Hematopoietic multipotent progenitor cell treated with erythropoietin and hydrocortisone succinate and interleukin-3 and kit ligand, for 17 days (in vitro differentiated cells): Measurements from ENCODE around the gene DGAT2L6.

Experiments
- DNase-seq: peaks from one replicate; pipeline ENCODE4 v3.0.0-alpha.2; 2015; ENCODE audit warnings: low spot score

The DGAT2L6 gene, protein sequence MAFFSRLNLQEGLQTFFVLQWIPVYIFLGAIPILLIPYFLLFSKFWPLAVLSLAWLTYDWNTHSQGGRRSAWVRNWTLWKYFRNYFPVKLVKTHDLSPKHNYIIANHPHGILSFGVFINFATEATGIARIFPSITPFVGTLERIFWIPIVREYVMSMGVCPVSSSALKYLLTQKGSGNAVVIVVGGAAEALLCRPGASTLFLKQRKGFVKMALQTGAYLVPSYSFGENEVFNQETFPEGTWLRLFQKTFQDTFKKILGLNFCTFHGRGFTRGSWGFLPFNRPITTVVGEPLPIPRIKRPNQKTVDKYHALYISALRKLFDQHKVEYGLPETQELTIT

DNA sequence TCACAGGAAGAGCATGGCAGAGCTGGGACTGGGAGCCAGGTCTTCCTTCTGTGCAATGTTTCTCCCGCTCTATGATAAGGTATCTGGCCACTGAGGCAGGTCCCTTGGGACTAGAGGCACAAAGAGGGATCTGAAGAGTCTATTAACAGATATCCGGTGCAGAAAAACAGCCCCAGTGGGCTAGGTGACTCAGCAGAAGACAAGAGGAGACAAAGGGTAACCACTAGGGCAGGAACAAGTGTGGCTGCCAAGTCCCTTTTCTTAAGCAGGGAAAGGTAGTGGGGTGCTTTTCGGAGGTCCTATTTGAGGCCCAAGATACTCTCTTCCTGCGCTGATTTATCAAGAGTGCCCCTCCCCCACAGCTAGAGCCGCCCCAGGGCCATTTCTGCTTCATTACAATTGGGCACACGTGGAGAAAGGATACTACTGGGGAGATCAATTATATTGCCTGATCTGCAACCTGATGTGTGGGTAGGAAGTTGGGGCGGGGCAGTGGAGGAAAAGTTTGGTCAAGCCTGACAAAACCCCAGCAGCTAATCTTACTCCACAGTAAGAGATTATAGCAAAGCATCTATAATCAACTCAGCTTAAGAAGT, at the start of gene DGAT2L6:
Gene DGAT2L6 (plus strand): TSS at position 546 of the 596 bp plus-strand sequence. CDS start 100 bp downstream, outside the sequence.
- no peak for DNase-seq

GRCh38 chrX:70128071-70128470, 49.2 kb upstream of the DGAT2L6 start:
- no peak for DNase-seq

- no peak for DNase-seq
Measured at GRCh38 chrX:70129816-70130215, 47.5 kb upstream of the DGAT2L6 start.

- DNase-seq: no peak
Measured at GRCh38 chrX:70132224-70132623, 45.1 kb upstream of the DGAT2L6 start.

DNA sequence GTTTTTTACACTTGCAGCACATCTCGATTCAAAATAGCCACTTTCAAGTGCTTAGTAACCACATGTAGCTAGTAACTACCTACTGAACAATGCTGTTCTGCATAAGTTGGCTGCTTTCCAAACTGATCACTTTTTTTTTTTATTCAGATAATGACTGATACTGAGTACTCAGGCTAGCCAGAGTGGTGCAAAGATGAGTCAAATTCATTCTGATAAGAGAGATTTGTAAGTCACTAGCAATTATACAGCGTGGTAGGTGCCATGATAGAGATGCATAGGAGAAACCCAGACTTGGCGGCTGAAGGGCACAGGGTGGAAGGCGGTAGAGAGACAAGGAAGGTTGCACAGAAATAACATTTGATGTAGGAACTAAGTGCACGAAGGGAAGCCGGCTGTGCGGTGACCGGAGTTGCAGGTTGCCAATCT, 44.4 kb upstream of the DGAT2L6 start:
- peak; percentile 22 for DNase-seq

DNA sequence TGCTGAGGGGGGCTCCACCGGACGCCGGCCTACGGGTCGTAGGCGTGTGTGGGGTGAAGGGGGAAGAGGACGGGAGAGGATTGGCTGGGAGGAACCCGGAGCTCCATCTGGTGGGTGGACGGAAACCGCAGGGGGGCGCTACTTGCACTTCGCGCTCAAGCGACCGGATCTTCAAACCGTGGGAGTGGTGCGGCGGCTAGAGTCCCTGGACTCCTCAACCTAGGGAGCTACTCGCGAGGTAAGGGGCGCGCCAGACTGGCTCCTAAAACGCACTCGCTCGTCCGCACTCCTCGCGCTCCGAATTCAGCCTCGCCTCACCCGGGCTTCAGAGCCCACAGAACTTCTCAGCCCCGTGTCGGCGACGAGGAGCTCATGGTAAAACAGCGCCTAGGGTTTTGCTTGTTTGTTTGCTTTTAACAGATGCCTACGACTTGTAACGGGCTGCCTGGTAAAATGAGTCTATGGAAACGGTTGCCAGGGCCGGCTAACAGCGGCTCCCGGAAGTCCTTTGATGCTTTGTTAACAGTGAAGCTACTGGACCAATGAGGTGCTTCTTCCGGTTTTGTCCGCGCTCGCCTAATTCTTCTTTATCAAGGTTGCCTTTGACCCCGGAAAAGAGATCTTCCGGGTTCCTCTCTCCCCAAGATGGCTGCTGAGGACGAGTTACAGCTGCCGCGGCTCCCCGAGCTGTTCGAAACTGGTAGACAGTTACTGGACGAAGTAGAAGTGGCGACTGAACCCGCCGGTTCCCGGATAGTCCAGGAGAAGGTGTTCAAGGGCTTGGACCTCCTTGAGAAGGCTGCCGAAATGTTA, 43.8 kb upstream of the DGAT2L6 start, which contains the start of gene IGBP1:
Gene IGBP1 (plus strand): TSS at position 145 of the 813 bp plus-strand sequence. CDS start 501 bp downstream, at position 646.
- DNase-seq: peak; percentile 83

DNA sequence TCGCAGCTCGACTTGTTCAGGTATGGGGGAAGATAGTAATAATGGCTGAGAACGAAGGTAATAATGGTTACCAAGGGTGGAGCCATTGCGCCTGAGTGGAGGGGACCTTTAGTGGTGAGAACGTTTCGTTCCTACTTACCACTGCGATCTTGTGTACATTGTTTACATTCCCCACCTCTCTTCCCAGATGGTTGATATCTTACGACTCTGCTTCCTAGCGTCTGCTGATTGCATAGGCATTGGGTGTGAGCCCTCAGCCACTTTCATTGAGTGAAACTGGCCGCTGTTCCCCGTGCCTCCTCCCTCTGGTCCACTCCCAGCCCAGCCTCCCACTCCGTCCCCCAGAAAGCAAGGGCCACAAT, 43.2 kb upstream of the DGAT2L6 start:
- DNase-seq: no peak

GRCh38 chrX:70138622-70139021, 38.7 kb upstream of the DGAT2L6 start:
- DNase-seq: no peak

- no peak for DNase-seq
Measured at GRCh38 chrX:70139736-70140135, 37.5 kb upstream of the DGAT2L6 start.

GRCh38 chrX:70141373-70141772, 35.9 kb upstream of the DGAT2L6 start:
- DNase-seq: no peak

GRCh38 chrX:70166601-70167590, 10.4 kb upstream of the DGAT2L6 start:
- no peak for DNase-seq

DNA sequence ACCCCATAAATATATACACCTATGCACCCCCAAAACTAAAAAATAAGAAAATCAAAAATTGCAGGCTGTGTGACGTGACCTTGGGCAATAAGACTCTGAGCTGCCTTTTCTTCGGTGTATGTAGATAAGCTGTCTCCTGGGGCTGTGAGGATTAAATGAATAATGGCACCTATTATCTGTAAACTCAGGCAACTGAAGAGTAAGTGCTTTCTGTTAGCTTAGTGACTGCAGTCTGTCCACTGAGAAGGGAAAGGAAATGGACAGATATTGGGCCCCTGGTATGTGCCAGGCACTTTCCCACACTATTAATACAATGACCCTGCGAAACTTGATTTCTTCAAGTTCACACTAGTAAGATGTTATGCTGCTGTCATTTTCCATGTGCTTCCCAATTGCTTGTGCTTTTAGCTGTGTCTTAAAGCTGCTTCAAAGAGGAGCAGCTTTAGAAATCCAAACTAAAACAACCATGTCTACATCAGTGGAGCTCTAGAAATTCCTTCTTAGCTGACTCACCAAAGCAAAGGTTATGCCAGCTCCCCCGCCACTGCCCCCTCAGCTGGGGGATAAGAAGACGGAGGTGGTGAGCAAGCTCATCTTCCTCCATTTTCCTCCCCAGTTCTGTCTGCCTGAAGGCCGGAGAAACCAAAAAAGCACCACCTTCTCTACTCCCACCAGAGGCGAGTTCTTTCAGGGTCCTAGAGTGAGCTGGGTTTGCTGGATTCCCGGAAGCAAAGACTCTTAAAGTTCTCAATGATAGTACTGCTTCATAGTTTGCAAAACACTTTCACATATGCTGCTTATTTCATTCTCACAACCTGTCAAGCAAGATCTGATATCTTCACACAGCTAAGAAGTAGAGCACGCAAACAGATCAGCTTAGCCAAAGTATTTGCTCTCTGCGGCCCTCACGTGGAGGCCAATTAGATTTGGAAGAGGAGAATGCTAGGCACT, 8.8 kb upstream of the DGAT2L6 start:
- DNase-seq: no peak

DNA sequence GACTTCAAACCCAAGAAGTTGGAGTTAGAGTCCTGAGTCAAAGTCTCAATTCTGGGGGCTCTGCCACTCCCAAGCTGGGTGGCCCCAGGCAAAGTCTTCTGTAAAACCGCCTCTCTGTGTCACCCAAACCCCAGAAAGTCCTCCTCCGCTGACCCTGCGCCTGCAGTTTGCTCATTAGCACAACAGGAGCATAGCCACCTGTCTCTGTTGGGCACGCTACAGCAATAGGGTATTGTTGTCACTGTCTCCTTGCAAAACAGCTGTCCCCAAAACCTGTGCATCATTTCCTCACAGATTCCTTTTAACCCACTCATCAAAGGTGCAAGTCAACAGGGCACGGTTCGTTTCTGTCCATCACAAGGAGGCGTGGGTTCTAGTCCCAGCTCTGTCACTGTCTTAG, 8.0 kb upstream of the DGAT2L6 start:
- no peak for DNase-seq

DNA sequence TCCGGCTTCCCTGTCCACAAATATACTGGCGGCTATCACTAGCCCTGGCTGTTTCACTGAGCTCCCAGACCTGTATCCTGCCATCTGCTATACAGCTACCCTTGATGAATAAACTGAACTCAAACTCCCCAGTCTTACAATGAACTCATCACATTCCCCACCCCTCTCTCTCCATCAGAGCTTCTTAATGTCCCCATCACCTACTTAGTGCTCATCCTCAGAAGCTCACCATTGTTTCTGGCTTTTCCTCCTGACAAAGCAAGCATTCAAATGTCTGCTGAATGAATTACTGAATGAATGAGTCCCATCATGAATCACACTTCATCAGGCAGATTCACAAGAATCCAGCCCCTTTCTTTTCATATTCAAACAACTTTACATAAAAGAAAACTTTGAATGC, 5.7 kb upstream of the DGAT2L6 start:
- DNase-seq: no peak

- no peak for DNase-seq
Measured at GRCh38 chrX:70172221-70172620, 5.1 kb upstream of the DGAT2L6 start.

- DNase-seq: no peak
Measured at GRCh38 chrX:70172964-70173363, 4.3 kb upstream of the DGAT2L6 start.

GRCh38 chrX:70174754-70175153, 2.5 kb upstream of the DGAT2L6 start:
- DNase-seq: no peak

- DNase-seq: no peak
Measured at GRCh38 chrX:70175338-70175737, 1.9 kb upstream of the DGAT2L6 start.

- DNase-seq: no peak
Measured at GRCh38 chrX:70183091-70183490, 5.8 kb downstream of the DGAT2L6 start.

GRCh38 chrX:70190225-70190624, 12.9 kb downstream of the DGAT2L6 start:
- DNase-seq: no peak
